Heart left ventricle (tissue), 16 donors: Measurements from ENCODE around the gene RHOH. TPM values are rescaled to one million over a fixed set of nuclear protein-coding genes. Genes with fewer than 3 reads are reported as not detected.
"Not testable (repeated sequence)": the region's sequence is repeated elsewhere in the genome, so short reads cannot be mapped to it uniquely, and the experiment has no call there.

Source experiments
- ATAC-seq, 4 donors: fragments of 200-7000 bp; cut with Tn5 transposase; one replicate each; pipeline ENCODE4 v1.9.1; 2020 to 2022; ENCODE audit warnings: moderate library complexity in 4 of 4, mild to moderate bottlenecking in 3 of 4, moderate number of reproducible peaks in 1 of 4
- DNase-seq, 5 donors: peaks; one replicate each; pipeline ENCODE4 v3.0.0-alpha.2; 2020
- H3K27ac ChIP-seq, 12 donors: fragments of 200-600 bp; sonication (generic) in 4 of 12; one replicate each; pipeline versions ENCODE4 v1.5.0 to v1.8.0; 2016 to 2022; ENCODE audit warnings: mild to moderate bottlenecking in 2 of 12
- H3K27me3 ChIP-seq, 9 donors: fragments of 200-600 bp; sonication (generic) in 2 of 9; one replicate each; pipeline versions ENCODE4 v1.5.1 to v1.8.0; 2016 to 2022; ENCODE audit warnings: mild to moderate bottlenecking in 3 of 9
- H3K36me3 ChIP-seq, 9 donors: fragments of 200-600 bp; sonication (generic) in 2 of 9; one replicate each; pipeline versions ENCODE4 v1.5.0 to v1.8.0; 2018 to 2022; ENCODE audit warnings: mild to moderate bottlenecking in 2 of 9
- H3K4me1 ChIP-seq, 12 donors: fragments of 200-600 bp; sonication (generic) in 4 of 12; one replicate each; pipeline versions ENCODE4 v1.5.0 to v1.8.0; 2016 to 2022; ENCODE audit warnings: mild to moderate bottlenecking in 3 of 12
- H3K4me3 ChIP-seq, 12 donors: fragments of 200-600 bp; sonication (generic) in 4 of 12; one replicate each; pipeline versions ENCODE4 v1.5.0 to v1.8.0; 2017 to 2022; ENCODE audit warnings: mild to moderate bottlenecking in 9 of 12, moderate library complexity in 4 of 12
- H3K9me3 ChIP-seq, 12 donors: fragments of 200-600 bp; sonication (generic) in 4 of 12; one replicate each; pipeline versions ENCODE4 v1.5.0 to v1.8.0; 2016 to 2022; ENCODE audit warnings: mild to moderate bottlenecking in 1 of 12
- POLR2A ChIP-seq, 2 donors: fragments of 450-650 bp; IDR thresholded peaks; one replicate each; pipeline ENCODE4 v1.6.1; 2017; ENCODE audit warnings: antibody characterized with exemption in 2 of 2, mild to moderate bottlenecking in 2 of 2, moderate library complexity in 2 of 2
- WGBS, 4 donors: extraction: QIAGEN DNeasy Blood & Tissue Kit in 2 of 4; methylation state at CpG; one replicate each; pipeline versions ENCODE4 v1.1.5 to v1.1.7; 2013 to 2018; 5-methylcytosine and 5-hydroxymethylcytosine counted together
- intact Hi-C, 10 donors: fragments of 100-400 bp; cut with DNase I; formaldehyde crosslinking; loops; one replicate each; pipeline versions ENCODE4 v1.11.1 to v1.14.2; 2022
- polyA plus RNA-seq, 2 donors: library from polyadenylated mRNA; stranded (reverse); fragments of 200-250 nt; gene quantifications; one replicate each; pipeline ENCODE4 v1.2.3, GENCODE V29; 2013
- total RNA-seq, 9 donors: library from RNA; depleted of rRNA in 2 of 9; stranded (reverse); fragments of >200 nt in 2 of 9; fragmentation: NEBNext Ultra II Directional in 3 of 9; extraction: Animal tissue kit (Norgen Biotek cat#: 25700) in 3 of 9; gene quantifications; one replicate each; pipeline versions ENCODE4 v1.1.0 to v1.2.4, GENCODE V29; 2016 to 2023
- TF ChIP-seq, protein P1 (sequence below), 12 donors: fragments of 200-600 bp; sonication (generic) in 4 of 12; IDR thresholded peaks; one replicate each; pipeline versions ENCODE4 v1.5.0 to v1.8.0; 2018 to 2022; ENCODE audit warnings: antibody characterized with exemption in 12 of 12, mild to moderate bottlenecking in 5 of 12
- donor health status: ischemic (EF 13 %, LVEDD 7.1; RV severe dilation, severe dysfunction).
- donor health status: healthy with polysubstance abuse.
- donor health status: DM: no; HTN: yes; CAD: no.
- donor health status: DM: no; HTN: no; CAD: no.
- donor health status: ischemic (EF 25% LVEDD 6.9; RV normal size, moderate dysfunction).
- donor health status: ischemic (EF 25% LVEDD 5.7; RV mildly dilated, moderate dysfunction).
- donor health status: healthy.
- donor health status: DM: yes; HTN: yes; CAD: no.
- donor health status: ischemic (EF 35%, LVEDD 5.7; RV mildly dilated, moderate dysfunction).
- donor health status: nonischemic (EF 11% LVEDD 7.7; RV severe dilation, severe dysfunction).
- donor health status: DM: yes; HTN: yes; CAD: no.
- donor health status: PGD.
- donor health status: ischemic (EF 29% LVEDD 5.4; RV normal size, mild dysfunction).
- donor health status: nonischemic (EF 23%, LVEDD 6.1; RV moderate dilation, normal function).

The RHOH gene
- total and polyA plus RNA-seq, 11 donors, result 0.30 to 6.6 (median 0.59) TPM; not detected in 5

DNA sequence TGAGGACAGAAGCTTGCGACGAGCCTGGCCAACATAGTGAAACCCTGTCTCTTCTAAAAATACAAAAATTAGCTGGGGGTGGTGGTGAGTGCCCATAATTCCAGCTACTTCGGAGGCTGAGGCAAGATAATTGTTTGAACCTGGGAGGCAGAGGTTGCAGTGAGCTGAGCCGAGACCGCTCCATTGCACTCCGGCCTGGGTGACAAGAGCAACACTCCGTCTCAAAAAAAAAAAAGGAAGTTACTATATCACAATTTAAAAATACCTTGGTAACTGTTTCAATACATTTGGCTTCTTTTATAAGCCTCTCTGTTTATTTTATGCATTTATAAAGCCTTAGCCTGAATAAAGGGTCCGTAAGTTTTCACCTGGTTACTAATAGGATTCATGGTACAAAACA, 91.7 kb downstream of the RHOH start:
- 84 to 87% (median 85%) methylated on average over 8 of the region's 8 CpGs for WGBS, 4 donors
- intact Hi-C loops, result no loop called here
- no peaks in the 10 kb centered on the region for H3K36me3 ChIP-seq
- no peaks in the 10 kb centered on the region for H3K9me3 ChIP-seq
- peaks cover 0 to 3% (median 0%) of the 10 kb centered on the region in 9 donors for H3K27me3 ChIP-seq
- no peak for TF ChIP-seq POLR2A (IDR thresholded peaks at IDR 0.05)
- TF ChIP-seq, protein P1, sequence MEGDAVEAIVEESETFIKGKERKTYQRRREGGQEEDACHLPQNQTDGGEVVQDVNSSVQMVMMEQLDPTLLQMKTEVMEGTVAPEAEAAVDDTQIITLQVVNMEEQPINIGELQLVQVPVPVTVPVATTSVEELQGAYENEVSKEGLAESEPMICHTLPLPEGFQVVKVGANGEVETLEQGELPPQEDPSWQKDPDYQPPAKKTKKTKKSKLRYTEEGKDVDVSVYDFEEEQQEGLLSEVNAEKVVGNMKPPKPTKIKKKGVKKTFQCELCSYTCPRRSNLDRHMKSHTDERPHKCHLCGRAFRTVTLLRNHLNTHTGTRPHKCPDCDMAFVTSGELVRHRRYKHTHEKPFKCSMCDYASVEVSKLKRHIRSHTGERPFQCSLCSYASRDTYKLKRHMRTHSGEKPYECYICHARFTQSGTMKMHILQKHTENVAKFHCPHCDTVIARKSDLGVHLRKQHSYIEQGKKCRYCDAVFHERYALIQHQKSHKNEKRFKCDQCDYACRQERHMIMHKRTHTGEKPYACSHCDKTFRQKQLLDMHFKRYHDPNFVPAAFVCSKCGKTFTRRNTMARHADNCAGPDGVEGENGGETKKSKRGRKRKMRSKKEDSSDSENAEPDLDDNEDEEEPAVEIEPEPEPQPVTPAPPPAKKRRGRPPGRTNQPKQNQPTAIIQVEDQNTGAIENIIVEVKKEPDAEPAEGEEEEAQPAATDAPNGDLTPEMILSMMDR (IDR thresholded peaks at IDR 0.05), result no peak
- H3K27ac ChIP-seq, result no peak overlapping the region
- ATAC-seq, result no peak
- H3K4me1 ChIP-seq, result peaks cover 0 to 18% (median 0%) of the 10 kb centered on the region in 12 donors
- no peak for DNase-seq
- no peak overlapping the region for H3K4me3 ChIP-seq

DNA sequence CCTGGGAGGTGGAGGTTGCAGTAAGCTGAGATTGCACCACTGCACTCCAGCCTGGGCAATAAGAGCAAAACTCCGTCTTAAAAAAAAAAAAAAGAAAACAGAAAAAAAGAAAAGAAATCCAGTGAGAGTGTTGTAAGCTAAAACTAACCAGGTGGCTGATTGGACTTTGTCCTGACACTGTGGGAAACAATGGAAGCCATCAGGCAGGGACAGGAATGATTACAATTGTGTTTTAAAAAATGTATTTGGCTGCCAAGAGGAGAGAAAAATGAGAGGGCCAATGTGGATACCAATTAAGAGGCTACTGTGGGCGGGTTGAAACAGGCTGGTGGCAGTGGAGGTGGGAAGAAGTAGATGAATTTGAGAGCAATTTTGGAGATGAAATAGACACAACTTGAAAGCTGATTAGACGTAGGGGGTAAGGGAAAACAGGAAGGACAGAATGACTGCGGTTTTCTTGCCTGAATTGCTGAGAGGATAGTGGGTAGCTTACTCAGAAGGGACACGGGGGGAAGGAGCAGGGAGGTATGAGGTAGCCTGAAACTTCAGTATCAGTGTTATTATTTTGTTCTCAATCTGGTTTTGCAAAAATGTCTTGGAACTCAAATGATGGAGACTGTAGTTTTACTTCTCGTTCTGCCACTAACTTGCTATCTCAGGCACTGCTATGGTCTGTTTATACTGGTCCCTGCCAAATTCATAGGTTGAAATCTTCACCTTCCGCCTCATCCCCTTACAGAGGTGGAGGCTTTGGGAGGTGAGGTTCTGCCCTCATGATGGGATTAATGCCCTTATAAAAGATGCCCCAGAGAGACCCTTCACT, 92.7 kb downstream of the RHOH start:
- H3K36me3 ChIP-seq, result no peaks in the 10 kb centered on the region
- H3K4me3 ChIP-seq, result no peak overlapping the region
- H3K27me3 ChIP-seq, result peaks cover 0 to 3% (median 0%) of the 10 kb centered on the region in 9 donors
- no peak for DNase-seq
- WGBS, 4 donors, result 57 to 78% (median 65%) methylated on average over 7 of the region's 7 CpGs
- H3K27ac ChIP-seq, result no peak overlapping the region
- ATAC-seq, result no peak
- H3K9me3 ChIP-seq, result no peaks in the 10 kb centered on the region
- intact Hi-C loops, result no loop called here
- H3K4me1 ChIP-seq, result peaks cover 0 to 18% (median 0%) of the 10 kb centered on the region in 12 donors
- TF ChIP-seq POLR2A (IDR thresholded peaks at IDR 0.05), result no peak
- TF ChIP-seq, protein P1 (IDR thresholded peaks at IDR 0.05), result no peak

DNA sequence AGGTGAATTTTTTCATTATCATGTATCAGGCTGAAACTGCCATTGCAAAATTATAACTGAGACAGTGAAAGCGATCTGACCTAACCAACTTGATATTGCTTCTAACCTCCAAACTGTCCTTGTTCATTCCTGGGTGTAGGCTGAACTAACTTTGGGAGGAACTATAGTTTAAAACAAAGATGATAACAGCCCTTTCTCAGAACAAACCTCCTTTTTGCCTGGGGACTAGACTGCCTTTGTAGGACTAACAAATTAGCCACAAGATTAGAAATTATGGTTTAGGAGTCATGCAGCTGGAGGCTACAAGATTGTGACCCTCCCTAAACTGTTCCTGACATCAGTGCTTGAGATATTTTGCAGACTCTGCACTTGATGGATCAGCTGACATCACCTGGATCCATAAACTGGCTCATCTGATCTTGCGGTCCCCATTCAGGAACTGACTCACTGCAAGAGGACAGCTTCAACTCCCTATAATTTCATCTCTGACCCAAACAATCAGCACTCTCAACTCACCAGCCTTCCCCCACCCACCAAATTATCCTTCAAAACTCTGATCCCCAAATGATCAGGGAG, 93.9 kb downstream of the RHOH start:
- H3K27me3 ChIP-seq, H3K27ac ChIP-seq, ATAC-seq, intact Hi-C loops, H3K4me3 ChIP-seq, H3K36me3 ChIP-seq, H3K9me3 ChIP-seq, DNase-seq: not testable (repeated sequence)
- peaks cover 0 to 18% (median 0%) of the 10 kb centered on the region in 12 donors for H3K4me1 ChIP-seq
- 57 to 68% (median 65%) methylated on average over 2 of the region's 2 CpGs for WGBS, 4 donors

DNA sequence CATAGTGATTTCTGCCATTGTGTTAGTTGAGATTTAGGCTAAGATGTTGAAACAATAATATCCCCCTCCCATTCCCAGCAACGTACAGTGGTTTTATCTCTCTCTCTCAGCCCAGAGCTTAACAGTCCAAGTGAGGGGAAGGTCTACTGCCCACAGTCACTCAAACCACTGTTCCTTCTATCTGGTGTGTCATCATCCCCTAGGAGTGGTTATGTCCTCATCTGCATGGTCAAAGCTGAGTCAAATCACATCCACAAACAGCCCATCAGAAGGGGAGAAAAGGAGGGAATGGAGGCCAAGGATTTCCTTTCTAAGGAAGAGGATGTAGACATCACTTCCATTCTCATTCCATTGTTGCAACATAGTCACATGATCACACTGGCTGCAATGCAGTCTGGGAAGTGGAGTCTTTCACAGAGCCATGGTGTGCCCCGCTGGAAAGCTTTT, 95.5 kb downstream of the RHOH start:
- no peak for DNase-seq
- peaks cover 0 to 18% (median 0%) of the 10 kb centered on the region in 12 donors for H3K4me1 ChIP-seq
- intact Hi-C loops, result no loop called here
- H3K4me3 ChIP-seq, result no peak overlapping the region
- H3K36me3 ChIP-seq, result no peaks in the 10 kb centered on the region
- no peak for ATAC-seq
- TF ChIP-seq POLR2A (IDR thresholded peaks at IDR 0.05), result no peak
- TF ChIP-seq, protein P1 (IDR thresholded peaks at IDR 0.05), result no peak
- H3K27ac ChIP-seq, result no peak overlapping the region
- no peaks in the 10 kb centered on the region for H3K9me3 ChIP-seq
- peaks cover 0 to 3% (median 0%) of the 10 kb centered on the region in 9 donors for H3K27me3 ChIP-seq
- 74 to 85% (median 76%) methylated on average over 2 of the region's 2 CpGs for WGBS, 4 donors
